Endothelial cell of umbilical vein (primary cell): Measurements from ENCODE around the gene TMEM186.

Experiments used
- CTCF ChIP-seq, 2 donors: IDR thresholded peaks; 1 replicate in 1 of 2; 2 replicates in 1 of 2; pipeline ENCODE4 v1.5.1; 2011; ENCODE audit warnings: low read length in 2 of 2, mild to moderate bottlenecking in 2 of 2, moderate library complexity in 2 of 2, control low read depth in 1 of 2, inconsistent platforms in 1 of 2, low read depth in 1 of 2; ENCODE audit not compliant: insufficient read depth in 1 of 2; ENCODE audit errors: extremely low read depth in 1 of 2
- EZH2 ChIP-seq: IDR thresholded peaks from 2 replicates; pipeline ENCODE4 v1.6.1; 2012; ENCODE audit warnings: borderline replicate concordance, low read depth, mild to moderate bottlenecking, moderate library complexity, low read length, inconsistent platforms; ENCODE audit not compliant: severe bottlenecking
- MYC ChIP-seq: IDR thresholded peaks from one replicate; pipeline ENCODE4 v1.6.1; 2011; ENCODE audit warnings: mild to moderate bottlenecking, low read depth, low read length
- POLR2A ChIP-seq: IDR thresholded peaks from 2 replicates; pipeline ENCODE4 v1.6.1; 2012; ENCODE audit warnings: low read depth, mild to moderate bottlenecking, control low read depth, low read length
- POLR2AphosphoS5 ChIP-seq: IDR thresholded peaks from 2 replicates; pipeline ENCODE4 v1.6.1; 2012; ENCODE audit warnings: low read depth, mild to moderate bottlenecking, control low read depth, low read length, moderate library complexity; ENCODE audit not compliant: insufficient read depth

- TF ChIP-seq MYC (no peak), CTCF (IDR thresholded peaks at IDR 0.05; ENCODE audit: extremely low read depth in 1 of 2, insufficient read depth in 1 of 2, low read depth in 1 of 2, low read length in 2 of 2) (no peak), EZH2 (no peak), POLR2AphosphoS5 (no peak), POLR2A (no peak)
These were observed 10.6 kb upstream of the TMEM186 start for GRCh38 chr16:8808009-8808408.
